NCI-H1417 (cell line): Measurements from ENCODE around the gene HNRNPD.
"Not testable (repeated sequence)": the region's sequence is repeated elsewhere in the genome, so short reads cannot be mapped to it uniquely, and the experiment has no call there.

Experiments
- DNase-seq, 3 experiments: peaks; one replicate each; lab custom pipeline; 2025; lab: John Stamatoyannopoulos, UW

The HNRNPD gene

GRCh38 chr4:82373816-82374625 is at the start of gene HNRNPD:
Gene HNRNPD (minus strand): TSS chr4:82373991. CDS start chr4:82373678, 313 bp downstream.
- DNase-seq, result peak; percentile 99 to 100 (median 100)

GRCh38 chr4:82422616-82423015 is 48.8 kb upstream of the HNRNPD start:
- DNase-seq, result peak in 1 of 3 experiments; percentile 29

- DNase-seq, result peak in 1 of 3 experiments; percentile 35
Measured at GRCh38 chr4:82421796-82422560, 48.2 kb upstream of the HNRNPD start.

GRCh38 chr4:82419451-82419850 is 45.7 kb upstream of the HNRNPD start:
- no peak for DNase-seq

GRCh38 chr4:82415922-82416365 is 42.2 kb upstream of the HNRNPD start:
- no peak for DNase-seq

- DNase-seq, result not testable (repeated sequence)
Measured at GRCh38 chr4:82415061-82415460, 41.3 kb upstream of the HNRNPD start.

- DNase-seq, result no peak
Measured at GRCh38 chr4:82403725-82404124, 29.9 kb upstream of the HNRNPD start.

GRCh38 chr4:82402196-82402775 is 28.5 kb upstream of the HNRNPD start:
- peak in 1 of 3 experiments; percentile 86 for DNase-seq

GRCh38 chr4:82401600-82401999 is 27.8 kb upstream of the HNRNPD start:
- no peak for DNase-seq

- DNase-seq, result peak in 1 of 3 experiments; percentile 28
Measured at GRCh38 chr4:82398263-82398662, 24.5 kb upstream of the HNRNPD start.

- DNase-seq, result no peak
Measured at GRCh38 chr4:82397527-82397926, 23.7 kb upstream of the HNRNPD start.

- DNase-seq, result no peak
Measured at GRCh38 chr4:82394896-82395295, 21.1 kb upstream of the HNRNPD start.

GRCh38 chr4:82390061-82390460 is 16.3 kb upstream of the HNRNPD start:
- not testable (repeated sequence) for DNase-seq

- DNase-seq, result no peak
Measured at GRCh38 chr4:82388405-82388804, 14.6 kb upstream of the HNRNPD start.

GRCh38 chr4:82386312-82386711 is 12.5 kb upstream of the HNRNPD start:
- DNase-seq, result not testable (repeated sequence)

GRCh38 chr4:82382751-82383150 is 9.0 kb upstream of the HNRNPD start:
- no peak for DNase-seq

GRCh38 chr4:82381661-82382296 is 8.0 kb upstream of the HNRNPD start:
- DNase-seq, result no peak

- no peak for DNase-seq
Measured at GRCh38 chr4:82381235-82381634, 7.4 kb upstream of the HNRNPD start.

- DNase-seq, result no peak
Measured at GRCh38 chr4:82380831-82381230, 7.0 kb upstream of the HNRNPD start.

GRCh38 chr4:82380344-82380743 is 6.6 kb upstream of the HNRNPD start:
- no peak for DNase-seq

GRCh38 chr4:82376109-82376508 is 2.3 kb upstream of the HNRNPD start:
- DNase-seq, result no peak

GRCh38 chr4:82373486-82373815 is 340 bp downstream of the HNRNPD start:
- DNase-seq, result no peak
